BJ (cell line): ENCODE measurements around the gene CCDC90B. TPM values are rescaled to one million over a fixed set of nuclear protein-coding genes. Genes with fewer than 3 reads are reported as not detected.
A peak's percentile ranks its signal among the peaks of the same experiment; 100 is the strongest.

ENCODE experiments used
- CTCF ChIA-PET: fragments of 350-600 bp; formaldehyde crosslinking; extraction: SDS; loops from one replicate; lab custom pipeline; 2021; ENCODE audit warnings: antibody characterized with exemption, inconsistent platforms; lab: Yijun Ruan, JAX
- POLR2A ChIA-PET: fragments of 300-600 bp; sonication (Branson Sonifier 250); formaldehyde crosslinking; extraction: SDS; loops from one replicate; lab custom pipeline; 2021; ENCODE audit warnings: antibody characterized with exemption; lab: Charles Lee
- DNase-seq: peaks from one replicate; pipeline ENCODE4 v3.0.0-alpha.2; 2011; ENCODE audit warnings: low read depth
- H3K27me3 ChIP-seq: 2 replicates; pipeline ENCODE4 v1.6.0; 2011; ENCODE audit warnings: low read length; ENCODE audit not compliant: control insufficient read depth, insufficient read depth
- H3K36me3 ChIP-seq: 2 replicates; pipeline ENCODE4 v1.5.1; 2011; ENCODE audit warnings: low read length; ENCODE audit not compliant: control insufficient read depth, insufficient read depth
- H3K4me3 ChIP-seq: 2 replicates; pipeline ENCODE4 v1.5.1; 2011; ENCODE audit warnings: low read depth, mild to moderate bottlenecking, control low read depth, low read length
- polyA plus RNA-seq: library from polyadenylated mRNA; depleted of rRNA; stranded (reverse); fragments of >200 nt; gene quantifications from 2 replicates; pipeline ENCODE4 v1.2.3, GENCODE V29; 2011
- TF ChIP-seq, protein P1 (sequence below): IDR thresholded peaks from 2 replicates; pipeline ENCODE4 v1.5.1; 2011; ENCODE audit warnings: low read depth, mild to moderate bottlenecking, control low read depth, inconsistent platforms, low read length, moderate library complexity; ENCODE audit not compliant: insufficient read depth

The CCDC90B gene
- polyA plus RNA-seq, 1 experiment: 22.6 TPM

DNA sequence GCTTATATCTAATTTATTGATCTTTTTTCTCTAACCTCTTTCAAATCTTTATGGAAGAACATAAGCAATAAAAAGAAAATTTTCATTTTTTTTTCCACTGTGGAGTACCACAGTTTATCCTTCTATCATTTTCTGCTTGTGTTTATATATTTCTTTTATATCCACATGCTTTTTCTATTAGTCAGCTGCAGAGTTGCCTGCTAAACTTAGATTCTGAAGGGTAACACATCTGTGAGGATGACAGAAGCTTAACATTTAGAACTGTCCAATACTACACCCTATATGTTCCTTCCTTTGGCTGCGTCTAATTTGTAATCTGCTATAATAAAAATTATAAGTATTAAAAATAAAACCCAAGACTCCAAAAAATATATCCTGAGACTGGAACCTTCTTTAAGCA is 20.8 kb downstream of the CCDC90B start:
- DNase-seq: no peak
- Histone ChIP-seq H3K4me3 (no peak overlapping the region), H3K36me3 (peaks cover 4% of the 10 kb centered on the region; the same call in 1 of the 2 replicates), H3K27me3 (no peaks in the 10 kb centered on the region)
- TF ChIP-seq, protein P1, sequence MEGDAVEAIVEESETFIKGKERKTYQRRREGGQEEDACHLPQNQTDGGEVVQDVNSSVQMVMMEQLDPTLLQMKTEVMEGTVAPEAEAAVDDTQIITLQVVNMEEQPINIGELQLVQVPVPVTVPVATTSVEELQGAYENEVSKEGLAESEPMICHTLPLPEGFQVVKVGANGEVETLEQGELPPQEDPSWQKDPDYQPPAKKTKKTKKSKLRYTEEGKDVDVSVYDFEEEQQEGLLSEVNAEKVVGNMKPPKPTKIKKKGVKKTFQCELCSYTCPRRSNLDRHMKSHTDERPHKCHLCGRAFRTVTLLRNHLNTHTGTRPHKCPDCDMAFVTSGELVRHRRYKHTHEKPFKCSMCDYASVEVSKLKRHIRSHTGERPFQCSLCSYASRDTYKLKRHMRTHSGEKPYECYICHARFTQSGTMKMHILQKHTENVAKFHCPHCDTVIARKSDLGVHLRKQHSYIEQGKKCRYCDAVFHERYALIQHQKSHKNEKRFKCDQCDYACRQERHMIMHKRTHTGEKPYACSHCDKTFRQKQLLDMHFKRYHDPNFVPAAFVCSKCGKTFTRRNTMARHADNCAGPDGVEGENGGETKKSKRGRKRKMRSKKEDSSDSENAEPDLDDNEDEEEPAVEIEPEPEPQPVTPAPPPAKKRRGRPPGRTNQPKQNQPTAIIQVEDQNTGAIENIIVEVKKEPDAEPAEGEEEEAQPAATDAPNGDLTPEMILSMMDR: no peak
- CTCF ChIA-PET: interaction anchor here (1.3 kb wide), 1 partner anchor 15 kb away, joined by 3 read pairs; no protein-coding TSS in a partner anchor
- POLR2A ChIA-PET: interaction anchor here (0.8 kb wide), 1 partner anchor 364 kb away, joined by 5 read pairs; the partner anchor contains the start of gene DDIAS

DNA sequence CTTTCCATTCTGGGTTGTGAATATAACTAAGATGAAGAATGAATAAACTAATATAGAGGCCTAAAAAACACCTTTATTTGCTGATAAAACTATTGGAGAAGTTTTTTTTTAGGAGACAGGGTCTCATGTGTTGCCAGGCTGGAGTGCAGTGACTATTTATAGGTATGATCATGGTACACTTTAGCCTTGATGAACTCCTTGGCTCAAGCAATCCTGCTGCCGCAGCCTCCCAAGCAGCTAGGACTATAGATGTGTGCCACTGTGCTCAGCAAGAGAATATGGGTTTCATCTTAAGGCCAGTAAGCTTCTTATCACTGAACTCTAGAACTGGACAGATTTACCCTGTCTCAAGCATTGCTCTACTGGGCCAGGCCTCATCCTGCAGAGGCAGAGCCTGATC is 26.6 kb downstream of the CCDC90B start:
- ChIA-PET CTCF (no interaction called here), POLR2A (no interaction called here)
- Histone ChIP-seq H3K4me3 (no peak overlapping the region), H3K36me3 (peaks cover 2% of the 10 kb centered on the region; the same call in 1 of the 2 replicates), H3K27me3 (no peaks in the 10 kb centered on the region)
- DNase-seq: no peak
- TF ChIP-seq, protein P1: no peak

DNA sequence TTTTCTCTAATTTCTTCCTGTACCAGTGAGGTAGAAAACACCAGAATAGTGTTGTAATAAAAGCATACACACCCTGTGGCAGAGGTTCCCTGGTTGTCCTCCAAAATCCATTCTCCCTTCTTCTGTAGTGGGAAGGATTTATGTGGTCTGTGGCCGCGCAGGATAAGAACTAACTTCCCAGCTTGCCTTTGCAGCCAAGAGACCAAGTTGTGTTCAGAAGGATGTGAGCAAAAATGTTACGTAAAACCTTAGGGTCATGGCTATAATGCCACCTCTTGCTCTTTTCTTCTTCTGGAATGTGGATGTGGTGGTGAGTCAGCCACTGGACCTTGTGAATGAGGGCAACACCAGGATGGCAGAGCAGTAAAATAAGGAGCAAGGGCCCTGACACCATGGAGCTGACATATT is 28.4 kb downstream of the CCDC90B start:
- CTCF ChIA-PET: interaction anchor here (1.0 to 1.6 kb wide), 3 partner anchors 8 to 390 kb away, joined by 4 to 8 read pairs (median 7); no protein-coding TSS in a partner anchor
- TF ChIP-seq, protein P1: no peak
- Histone ChIP-seq H3K36me3 (peaks cover 2% of the 10 kb centered on the region; the same call in 1 of the 2 replicates), H3K4me3 (no peak overlapping the region), H3K27me3 (no peaks in the 10 kb centered on the region)
- peak; percentile 34 for DNase-seq
- POLR2A ChIA-PET: no interaction called here

DNA sequence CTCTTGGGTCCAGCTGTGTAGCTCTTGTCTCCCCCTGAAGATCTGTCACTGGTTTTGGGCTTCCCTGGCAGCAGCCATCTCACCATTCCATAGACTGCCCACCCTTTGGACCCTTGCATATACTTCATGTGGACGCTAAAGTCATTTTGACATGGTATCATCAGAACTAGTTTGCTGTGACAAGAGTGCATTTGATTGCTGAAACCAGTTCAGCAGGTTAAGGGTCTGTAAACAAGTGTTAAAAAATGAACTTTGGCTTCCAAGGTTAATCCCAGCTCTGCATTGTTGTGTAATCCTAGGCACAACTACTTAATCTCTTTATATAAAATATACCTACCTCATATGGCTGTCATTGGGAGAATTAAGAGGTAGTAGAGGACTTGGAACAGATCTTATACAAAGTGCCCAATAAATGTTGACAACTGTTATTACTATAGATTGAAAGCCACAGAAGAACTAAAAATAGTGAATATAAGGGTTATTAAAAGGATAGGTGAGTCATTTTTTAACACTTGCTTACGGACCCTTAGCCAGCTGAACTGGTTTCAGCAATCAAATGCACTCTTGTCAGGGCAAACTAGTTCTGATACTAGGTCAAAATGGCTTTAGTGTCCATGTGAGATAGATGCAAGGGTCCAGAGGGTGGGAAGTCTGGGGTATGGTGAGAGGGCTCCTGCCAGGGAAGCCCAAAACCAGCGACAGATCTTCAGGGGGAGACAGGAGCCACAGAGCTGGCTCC is 29.4 kb downstream of the CCDC90B start:
- POLR2A ChIA-PET: no interaction called here
- no peak for DNase-seq
- no peaks in the 10 kb centered on the region; the same call in 1 of the 2 replicates for H3K36me3 ChIP-seq
- H3K27me3 ChIP-seq: no peaks in the 10 kb centered on the region
- no peak overlapping the region for H3K4me3 ChIP-seq
- CTCF ChIA-PET: interaction anchor here (1.3 to 1.6 kb wide), 2 partner anchors 9 to 481 kb away, joined by 3 to 8 read pairs; no protein-coding TSS in a partner anchor
- TF ChIP-seq, protein P1: no peak

DNA sequence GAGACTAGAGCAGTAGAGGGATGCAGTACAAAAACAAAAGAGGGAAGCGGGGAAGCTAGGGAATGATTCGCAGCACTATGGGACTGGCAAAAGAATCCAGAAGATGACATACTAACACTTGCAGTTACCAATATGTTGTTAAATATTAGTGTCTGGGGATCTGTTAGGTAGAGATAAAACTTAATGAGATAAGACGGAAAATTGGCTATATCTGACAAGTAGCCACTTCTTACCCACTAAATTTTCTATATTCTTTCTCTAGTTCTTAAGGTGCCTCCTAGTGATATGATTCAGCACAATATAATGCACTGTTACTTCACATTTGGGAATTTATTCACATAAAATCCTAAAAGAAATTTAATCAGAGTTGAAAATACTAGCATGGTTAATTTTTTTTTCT is 30.8 kb downstream of the CCDC90B start:
- DNase-seq: no peak
- Histone ChIP-seq H3K4me3 (no peak overlapping the region), H3K27me3 (no peaks in the 10 kb centered on the region), H3K36me3 (no peaks in the 10 kb centered on the region; the same call in 1 of the 2 replicates)
- ChIA-PET POLR2A (no interaction called here), CTCF (interaction anchor here (0.6 to 1.0 kb wide), 2 partner anchors 13 to 17 kb away, joined by 3 to 4 read pairs; no protein-coding TSS in a partner anchor)
- TF ChIP-seq, protein P1: no peak
